OCI-LY3 (cell line): ENCODE results near the gene GEN1.

Experiments used
- EZH2phosphoT487 ChIP-seq: fragments of 200-600 bp; shearing (Covaris generic); IDR thresholded peaks from 2 replicates; pipeline ENCODE4 v1.6.1; 2018; ENCODE audit warnings: antibody characterized with exemption, mixed run types, low read depth
- TF ChIP-seq, protein P1 (sequence below): fragments of 200-600, 300-600 bp; sonication (generic); IDR thresholded peaks from 2 replicates; pipeline ENCODE4 v1.5.1; 2014; ENCODE audit warnings: antibody characterized with exemption, low read length, low read depth

DNA sequence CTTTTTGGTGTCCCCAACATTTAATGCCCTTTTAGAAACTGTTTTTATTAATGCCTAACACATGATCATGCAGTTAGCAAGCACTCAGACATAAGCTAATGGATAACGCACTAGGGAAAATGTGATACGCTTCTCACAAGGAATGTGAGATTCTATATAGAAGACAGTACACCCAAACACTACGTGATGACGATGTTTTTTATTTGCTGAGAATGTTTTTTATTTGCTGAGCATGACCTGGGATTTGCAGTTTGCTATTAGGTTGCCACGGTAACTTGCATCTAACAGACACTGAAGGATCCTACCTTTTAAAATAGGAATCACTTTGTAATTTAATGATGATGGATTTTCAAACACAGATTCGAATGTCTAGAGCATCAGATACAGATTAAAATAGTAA is 5.2 kb upstream of the GEN1 start:
- TF ChIP-seq, protein P1, sequence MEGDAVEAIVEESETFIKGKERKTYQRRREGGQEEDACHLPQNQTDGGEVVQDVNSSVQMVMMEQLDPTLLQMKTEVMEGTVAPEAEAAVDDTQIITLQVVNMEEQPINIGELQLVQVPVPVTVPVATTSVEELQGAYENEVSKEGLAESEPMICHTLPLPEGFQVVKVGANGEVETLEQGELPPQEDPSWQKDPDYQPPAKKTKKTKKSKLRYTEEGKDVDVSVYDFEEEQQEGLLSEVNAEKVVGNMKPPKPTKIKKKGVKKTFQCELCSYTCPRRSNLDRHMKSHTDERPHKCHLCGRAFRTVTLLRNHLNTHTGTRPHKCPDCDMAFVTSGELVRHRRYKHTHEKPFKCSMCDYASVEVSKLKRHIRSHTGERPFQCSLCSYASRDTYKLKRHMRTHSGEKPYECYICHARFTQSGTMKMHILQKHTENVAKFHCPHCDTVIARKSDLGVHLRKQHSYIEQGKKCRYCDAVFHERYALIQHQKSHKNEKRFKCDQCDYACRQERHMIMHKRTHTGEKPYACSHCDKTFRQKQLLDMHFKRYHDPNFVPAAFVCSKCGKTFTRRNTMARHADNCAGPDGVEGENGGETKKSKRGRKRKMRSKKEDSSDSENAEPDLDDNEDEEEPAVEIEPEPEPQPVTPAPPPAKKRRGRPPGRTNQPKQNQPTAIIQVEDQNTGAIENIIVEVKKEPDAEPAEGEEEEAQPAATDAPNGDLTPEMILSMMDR = no peak
- TF ChIP-seq EZH2phosphoT487 = no peak
